SHP77 treated with DMSO at 0.1 percent for 48 hours (cell line): ENCODE results near the gene SLC22A12.

Source experiments
- DNase-seq: peaks from one replicate; lab custom pipeline; 2025; lab: John Stamatoyannopoulos, UW

The SLC22A12 gene

GRCh38 chr11:64604458-64605243 is 13.6 kb downstream of the SLC22A12 start:
- DNase-seq, result no peak

GRCh38 chr11:64605244-64605560 is 14.2 kb downstream of the SLC22A12 start:
- DNase-seq, result no peak

- DNase-seq, result no peak
These were observed 14.9 kb downstream of the SLC22A12 start for GRCh38 chr11:64605656-64606585.

- no peak for DNase-seq
These were observed 15.9 kb downstream of the SLC22A12 start for GRCh38 chr11:64606796-64607380.

GRCh38 chr11:64607381-64607985 is 16.5 kb downstream of the SLC22A12 start:
- DNase-seq, result no peak

- no peak for DNase-seq
These were observed 17.0 kb downstream of the SLC22A12 start for GRCh38 chr11:64608046-64608445.

- no peak for DNase-seq
These were observed 17.6 kb downstream of the SLC22A12 start for GRCh38 chr11:64608636-64609035.

- DNase-seq, result no peak
These were observed 18.5 kb downstream of the SLC22A12 start for GRCh38 chr11:64609436-64610047.

GRCh38 chr11:64610596-64610995 is 19.6 kb downstream of the SLC22A12 start:
- no peak for DNase-seq

- DNase-seq, result no peak
These were observed 20.2 kb downstream of the SLC22A12 start for GRCh38 chr11:64611176-64611575.

- DNase-seq, result no peak
These were observed 21.0 kb downstream of the SLC22A12 start for GRCh38 chr11:64611869-64612646.

- no peak for DNase-seq
These were observed 22.6 kb downstream of the SLC22A12 start for GRCh38 chr11:64613648-64614047.

- DNase-seq, result no peak
These were observed 23.9 kb downstream of the SLC22A12 start for GRCh38 chr11:64614917-64615316.

- DNase-seq, result no peak
These were observed 25.8 kb downstream of the SLC22A12 start for GRCh38 chr11:64616817-64617216.

- DNase-seq, result no peak
These were observed 28.2 kb downstream of the SLC22A12 start for GRCh38 chr11:64619196-64619595.

GRCh38 chr11:64619811-64620380 is 28.9 kb downstream of the SLC22A12 start:
- no peak for DNase-seq

GRCh38 chr11:64620381-64620971 is 29.5 kb downstream of the SLC22A12 start:
- no peak for DNase-seq

GRCh38 chr11:64621283-64622019 is 30.4 kb downstream of the SLC22A12 start:
- no peak for DNase-seq

- no peak for DNase-seq
These were observed 31.7 kb downstream of the SLC22A12 start for GRCh38 chr11:64622681-64623080.
